Suprapubic skin (tissue), 4 donors: ENCODE measurements around the gene KLHL12. TPM values are rescaled to one million over a fixed set of nuclear protein-coding genes. Genes with fewer than 3 reads are reported as not detected.

Source experiments
- DNase-seq, 2 donors: peaks; one replicate each; pipeline ENCODE4 v3.0.0-alpha.2; 2019; ENCODE audit warnings: low spot score in 2 of 2
- H3K27ac ChIP-seq: fragments of 200-600 bp; sonication (generic); one replicate; pipeline ENCODE4 v1.5.1; 2019
- H3K27me3 ChIP-seq: fragments of 200-600 bp; sonication (generic); one replicate; pipeline ENCODE4 v1.5.1; 2019
- H3K36me3 ChIP-seq: fragments of 200-600 bp; sonication (generic); one replicate; pipeline ENCODE4 v1.5.1; 2019
- H3K4me1 ChIP-seq: fragments of 200-600 bp; sonication (generic); one replicate; pipeline ENCODE4 v1.5.1; 2019
- H3K4me3 ChIP-seq: fragments of 200-600 bp; sonication (generic); one replicate; pipeline ENCODE4 v1.5.1; 2019; ENCODE audit warnings: mild to moderate bottlenecking
- H3K9me3 ChIP-seq: fragments of 200-600 bp; sonication (generic); one replicate; pipeline ENCODE4 v1.5.1; 2019
- EP300 ChIP-seq: sonication (generic); formaldehyde crosslinking; IDR thresholded peaks from one replicate; pipeline ENCODE4 v1.6.1; 2017; ENCODE audit warnings: antibody characterized with exemption
- POLR2A ChIP-seq, 2 donors: fragments of 450-650 bp; IDR thresholded peaks; one replicate each; pipeline ENCODE4 v1.6.1; 2017; ENCODE audit warnings: antibody characterized with exemption in 2 of 2, mild to moderate bottlenecking in 2 of 2, moderate library complexity in 2 of 2
- POLR2AphosphoS5 ChIP-seq, 3 donors: sonication (generic); formaldehyde crosslinking; IDR thresholded peaks; one replicate each; pipeline ENCODE4 v1.6.1; 2017; ENCODE audit warnings: antibody characterized with exemption in 3 of 3
- WGBS: methylation state at CpG from one replicate; pipeline ENCODE4 v1.1.5; 2018; 5-methylcytosine and 5-hydroxymethylcytosine counted together
- total RNA-seq, 4 donors: library from RNA; depleted of rRNA; stranded (reverse); fragments of >200 nt; gene quantifications; one replicate each; pipeline ENCODE4 v1.1.0, GENCODE V29; 2016
- TF ChIP-seq, protein P1 (sequence below), 2 donors: fragments of 200-600 bp in 1 of 2; fragments of 450-650 bp in 1 of 2; sonication (generic) in 1 of 2; IDR thresholded peaks; one replicate each; pipeline ENCODE4 v1.5.1; 2016 to 2019; ENCODE audit warnings: antibody characterized with exemption in 2 of 2, mild to moderate bottlenecking in 1 of 2, moderate library complexity in 1 of 2

Gene KLHL12
- total RNA-seq, 4 donors from 2014 or later: 13.4 to 19.6 (median 15.1) TPM

- 35% methylated on average over 6 of the region's 6 CpGs for WGBS
- DNase-seq: no peak
- TF ChIP-seq POLR2A (IDR thresholded peaks at IDR 0.05): no peak
- no peak for TF ChIP-seq POLR2AphosphoS5 (IDR thresholded peaks at IDR 0.05)
- TF ChIP-seq, protein P1, sequence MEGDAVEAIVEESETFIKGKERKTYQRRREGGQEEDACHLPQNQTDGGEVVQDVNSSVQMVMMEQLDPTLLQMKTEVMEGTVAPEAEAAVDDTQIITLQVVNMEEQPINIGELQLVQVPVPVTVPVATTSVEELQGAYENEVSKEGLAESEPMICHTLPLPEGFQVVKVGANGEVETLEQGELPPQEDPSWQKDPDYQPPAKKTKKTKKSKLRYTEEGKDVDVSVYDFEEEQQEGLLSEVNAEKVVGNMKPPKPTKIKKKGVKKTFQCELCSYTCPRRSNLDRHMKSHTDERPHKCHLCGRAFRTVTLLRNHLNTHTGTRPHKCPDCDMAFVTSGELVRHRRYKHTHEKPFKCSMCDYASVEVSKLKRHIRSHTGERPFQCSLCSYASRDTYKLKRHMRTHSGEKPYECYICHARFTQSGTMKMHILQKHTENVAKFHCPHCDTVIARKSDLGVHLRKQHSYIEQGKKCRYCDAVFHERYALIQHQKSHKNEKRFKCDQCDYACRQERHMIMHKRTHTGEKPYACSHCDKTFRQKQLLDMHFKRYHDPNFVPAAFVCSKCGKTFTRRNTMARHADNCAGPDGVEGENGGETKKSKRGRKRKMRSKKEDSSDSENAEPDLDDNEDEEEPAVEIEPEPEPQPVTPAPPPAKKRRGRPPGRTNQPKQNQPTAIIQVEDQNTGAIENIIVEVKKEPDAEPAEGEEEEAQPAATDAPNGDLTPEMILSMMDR (IDR thresholded peaks at IDR 0.05): no peak
- TF ChIP-seq EP300: no peak
- Histone ChIP-seq H3K9me3 (no peaks in the 10 kb centered on the region), H3K4me1 (peaks cover 75% of the 10 kb centered on the region), H3K4me3 (no peak overlapping the region), H3K27ac (peak overlapping the region; percentile 68), H3K27me3 (no peaks in the 10 kb centered on the region), H3K36me3 (peaks cover 17% of the 10 kb centered on the region)
Measured at GRCh38 chr1:202954057-202954745, 27.2 kb upstream of the KLHL12 start.

DNA sequence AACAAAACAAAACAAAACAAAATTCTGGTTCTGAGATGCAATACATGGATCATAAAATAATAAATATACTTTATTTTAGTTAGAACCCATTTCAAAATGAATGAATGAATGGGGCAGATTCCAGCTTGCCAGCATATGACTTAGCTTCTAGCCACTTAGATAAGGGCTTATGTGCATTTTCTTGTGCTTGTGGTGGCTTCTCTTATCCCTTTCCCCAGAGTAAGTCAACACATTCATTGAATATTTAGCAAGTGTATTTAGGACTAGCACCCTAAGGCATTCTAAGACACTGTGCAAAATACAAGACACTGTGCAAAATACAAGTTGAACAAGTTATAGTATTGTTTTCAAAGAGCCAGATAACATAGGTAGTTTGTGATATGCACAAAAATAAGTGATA is 26.4 kb upstream of the KLHL12 start:
- Histone ChIP-seq H3K36me3 (peaks cover 25% of the 10 kb centered on the region), H3K9me3 (no peaks in the 10 kb centered on the region), H3K4me3 (no peak overlapping the region), H3K4me1 (peaks cover 68% of the 10 kb centered on the region), H3K27me3 (no peaks in the 10 kb centered on the region), H3K27ac (no peak overlapping the region)
- TF ChIP-seq POLR2A (IDR thresholded peaks at IDR 0.05): no peak
- TF ChIP-seq EP300: no peak
- TF ChIP-seq, protein P1 (IDR thresholded peaks at IDR 0.05): no peak
- no peak for TF ChIP-seq POLR2AphosphoS5 (IDR thresholded peaks at IDR 0.05)
- no peak for DNase-seq

GRCh38 chr1:202952818-202953217 is 25.8 kb upstream of the KLHL12 start:
- H3K4me1 ChIP-seq: peaks cover 67% of the 10 kb centered on the region
- peaks cover 31% of the 10 kb centered on the region for H3K36me3 ChIP-seq
- DNase-seq: no peak
- no peaks in the 10 kb centered on the region for H3K27me3 ChIP-seq
- no peak overlapping the region for H3K4me3 ChIP-seq
- peak overlapping the region; percentile 72 for H3K27ac ChIP-seq
- WGBS: 30% methylated on average over 4 of the region's 4 CpGs
- no peaks in the 10 kb centered on the region for H3K9me3 ChIP-seq
- TF ChIP-seq EP300: no peak
- peak in 1 of 3 donors; percentile 62 for TF ChIP-seq POLR2AphosphoS5 (IDR thresholded peaks at IDR 0.05)

GRCh38 chr1:202952099-202952498 is 25.1 kb upstream of the KLHL12 start:
- no peaks in the 10 kb centered on the region for H3K9me3 ChIP-seq
- TF ChIP-seq, protein P1 (IDR thresholded peaks at IDR 0.05): no peak
- TF ChIP-seq POLR2A (IDR thresholded peaks at IDR 0.05) (no peak), EP300 (no peak), POLR2AphosphoS5 (IDR thresholded peaks at IDR 0.05) (no peak)
- peak overlapping the region; percentile 72 for H3K27ac ChIP-seq
- no peaks in the 10 kb centered on the region for H3K27me3 ChIP-seq
- H3K4me1 ChIP-seq: peaks cover 62% of the 10 kb centered on the region
- H3K36me3 ChIP-seq: peaks cover 38% of the 10 kb centered on the region
- WGBS: 69% methylated on average over 1 of the region's 1 CpG
- DNase-seq: no peak
- H3K4me3 ChIP-seq: peak overlapping the region; percentile 10

- peaks cover 44% of the 10 kb centered on the region for H3K36me3 ChIP-seq
- no peak overlapping the region for H3K4me3 ChIP-seq
- TF ChIP-seq, protein P1 (IDR thresholded peaks at IDR 0.05): no peak
- no peak for TF ChIP-seq POLR2AphosphoS5 (IDR thresholded peaks at IDR 0.05)
- no peak for TF ChIP-seq POLR2A (IDR thresholded peaks at IDR 0.05)
- TF ChIP-seq EP300: no peak
- no peaks in the 10 kb centered on the region for H3K9me3 ChIP-seq
- no peak for DNase-seq
- H3K27me3 ChIP-seq: no peaks in the 10 kb centered on the region
- peaks cover 55% of the 10 kb centered on the region for H3K4me1 ChIP-seq
- H3K27ac ChIP-seq: peak overlapping the region; percentile 72
- 41% methylated on average over 2 of the region's 2 CpGs for WGBS
Measured at GRCh38 chr1:202951437-202951836, 24.4 kb upstream of the KLHL12 start.

GRCh38 chr1:202945483-202945882 is 18.4 kb upstream of the KLHL12 start:
- peaks cover 10% of the 10 kb centered on the region for H3K4me1 ChIP-seq

More at GRCh38 chr1:202945483-202945882, 18.4 kb upstream of the KLHL12 start:
- Histone ChIP-seq H3K9me3 (no peaks in the 10 kb centered on the region), H3K4me3 (no peak overlapping the region), H3K27ac (no peak overlapping the region), H3K36me3 (peaks cover 99% of the 10 kb centered on the region), H3K27me3 (no peaks in the 10 kb centered on the region)
- TF ChIP-seq, protein P1 (IDR thresholded peaks at IDR 0.05): no peak
- TF ChIP-seq POLR2AphosphoS5 (IDR thresholded peaks at IDR 0.05) (no peak), EP300 (no peak), POLR2A (IDR thresholded peaks at IDR 0.05) (no peak)
- 98% methylated on average over 2 of the region's 2 CpGs for WGBS
- no peak for DNase-seq
